ENCODE measurements around the gene MRPS18A.

GRCh38 chr6:43624786-43625288, 62.8 kb downstream of the MRPS18A start:
- TF ChIP-seq CTCF (IDR thresholded peaks at IDR 0.05; ENCODE audit: low read length) (no peak), EZH2 (IDR thresholded peaks at IDR 0.05; ENCODE audit: borderline replicate concordance, low read length) (no peak)
